WTC11 (cell line): ENCODE measurements around the gene BICD1.
"Not testable (repeated sequence)": the region's sequence is repeated elsewhere in the genome, so short reads cannot be mapped to it uniquely, and the experiment has no call there.

ENCODE experiments used
- ATF2 ChIP-seq: sonication (generic); formaldehyde crosslinking; IDR thresholded peaks from 2 replicates; pipeline ENCODE4 v1.8.1; 2022; ENCODE audit warnings: low read depth, missing genetic modification reagents, borderline replicate concordance
- CTCF ChIP-seq: fragments of 200-600 bp; IDR thresholded peaks from 2 replicates; pipeline ENCODE4 v1.8.0; 2022; ENCODE audit warnings: antibody characterized with exemption
- NFE2L1 ChIP-seq: sonication (generic); formaldehyde crosslinking; IDR thresholded peaks from 2 replicates; pipeline ENCODE4 v1.8.1; 2023; ENCODE audit warnings: missing genetic modification reagents
- TF ChIP-seq, protein P1 (sequence below): sonication (generic); formaldehyde crosslinking; IDR thresholded peaks from 2 replicates; pipeline ENCODE4 v1.8.0; 2022; ENCODE audit warnings: mild to moderate bottlenecking, missing genetic modification reagents

DNA sequence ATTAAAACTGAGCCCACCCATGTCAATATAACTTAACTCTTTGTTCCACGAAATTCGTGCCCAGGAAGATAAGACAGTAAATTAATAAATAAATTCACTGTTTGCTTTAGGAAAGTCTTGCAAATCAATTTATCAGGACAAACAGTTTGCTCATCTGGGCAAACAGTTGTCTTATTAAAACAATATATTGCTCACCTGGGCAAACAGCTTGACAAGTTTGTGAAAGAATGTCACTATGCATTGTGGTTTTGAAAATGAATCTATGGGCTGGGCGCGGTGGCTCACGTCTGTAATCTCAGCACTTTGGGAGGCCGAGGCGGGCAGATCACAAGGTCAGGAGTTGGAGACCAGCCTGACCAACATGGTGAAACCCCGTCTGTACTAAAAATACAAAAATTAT, 80.5 kb downstream of the BICD1 start:
- TF ChIP-seq CTCF; ATF2 (CRISPR knock-in tag); NFE2L1 (CRISPR knock-in tag): not testable (repeated sequence)
- TF ChIP-seq, protein P1, sequence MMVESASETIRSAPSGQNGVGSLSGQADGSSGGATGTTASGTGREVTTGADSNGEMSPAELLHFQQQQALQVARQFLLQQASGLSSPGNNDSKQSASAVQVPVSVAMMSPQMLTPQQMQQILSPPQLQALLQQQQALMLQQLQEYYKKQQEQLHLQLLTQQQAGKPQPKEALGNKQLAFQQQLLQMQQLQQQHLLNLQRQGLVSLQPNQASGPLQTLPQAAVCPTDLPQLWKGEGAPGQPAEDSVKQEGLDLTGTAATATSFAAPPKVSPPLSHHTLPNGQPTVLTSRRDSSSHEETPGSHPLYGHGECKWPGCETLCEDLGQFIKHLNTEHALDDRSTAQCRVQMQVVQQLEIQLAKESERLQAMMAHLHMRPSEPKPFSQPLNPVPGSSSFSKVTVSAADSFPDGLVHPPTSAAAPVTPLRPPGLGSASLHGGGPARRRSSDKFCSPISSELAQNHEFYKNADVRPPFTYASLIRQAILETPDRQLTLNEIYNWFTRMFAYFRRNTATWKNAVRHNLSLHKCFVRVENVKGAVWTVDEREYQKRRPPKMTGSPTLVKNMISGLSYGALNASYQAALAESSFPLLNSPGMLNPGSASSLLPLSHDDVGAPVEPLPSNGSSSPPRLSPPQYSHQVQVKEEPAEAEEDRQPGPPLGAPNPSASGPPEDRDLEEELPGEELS (CRISPR knock-in tag): not testable (repeated sequence)
